Myocyte (in vitro differentiated cells): ENCODE data around the gene LAMTOR1. TPM values are rescaled to one million over a fixed set of nuclear protein-coding genes. Genes with fewer than 3 reads are reported as not detected.

Experiments used
- DNase-seq: peaks from one replicate; pipeline ENCODE4 v3.0.0-alpha.2; 2012; ENCODE audit warnings: low read depth
- total RNA-seq: library from RNA; depleted of rRNA; stranded (reverse); fragments of >200 nt; gene quantifications from 2 replicates; pipeline ENCODE4 v1.2.3, GENCODE V29; 2014

The LAMTOR1 gene
- total RNA-seq, 1 donor from 2014 or later, result 118 TPM

- DNase-seq, result no peak
Measured at GRCh38 chr11:72081821-72082453, 21.2 kb downstream of the LAMTOR1 start.

- no peak for DNase-seq
Measured at GRCh38 chr11:72081184-72081644, 21.9 kb downstream of the LAMTOR1 start.

- DNase-seq, result peak; percentile 100
Measured at GRCh38 chr11:72080326-72081183, 22.5 kb downstream of the LAMTOR1 start, which contains the start of the genes LRRC51 and NUMA1. Gene LRRC51, plus strand, starts transcription at chr11:72080850. Its CDS starts 8,234 bp downstream, at chr11:72089084. Gene NUMA1, minus strand, starts transcription at chr11:72080542. Its CDS starts 44,599 bp downstream, at chr11:72035943.

- no peak for DNase-seq
Measured at GRCh38 chr11:72079819-72080325, 23.2 kb downstream of the LAMTOR1 start.

- no peak for DNase-seq
Measured at GRCh38 chr11:72078477-72078876, 24.6 kb downstream of the LAMTOR1 start.

GRCh38 chr11:72075756-72076155, 27.3 kb downstream of the LAMTOR1 start:
- DNase-seq, result no peak

GRCh38 chr11:72075109-72075508, 28.0 kb downstream of the LAMTOR1 start:
- DNase-seq, result no peak

GRCh38 chr11:72072348-72072747, 30.7 kb downstream of the LAMTOR1 start:
- DNase-seq, result peak; percentile 48

GRCh38 chr11:72070491-72070890, 32.6 kb downstream of the LAMTOR1 start:
- no peak for DNase-seq

- DNase-seq, result peak; percentile 86
Measured at GRCh38 chr11:72069787-72070251, 33.3 kb downstream of the LAMTOR1 start.

GRCh38 chr11:72069200-72069599, 33.9 kb downstream of the LAMTOR1 start:
- no peak for DNase-seq

GRCh38 chr11:72067676-72068075, 35.4 kb downstream of the LAMTOR1 start:
- no peak for DNase-seq

GRCh38 chr11:72067266-72067665, 35.8 kb downstream of the LAMTOR1 start:
- no peak for DNase-seq

GRCh38 chr11:72066855-72067254, 36.2 kb downstream of the LAMTOR1 start:
- no peak for DNase-seq

GRCh38 chr11:72061739-72062396, 41.2 kb downstream of the LAMTOR1 start:
- no peak for DNase-seq

GRCh38 chr11:72058416-72059034, 44.6 kb downstream of the LAMTOR1 start:
- peak; percentile 83 for DNase-seq

GRCh38 chr11:72048766-72049460, 54.2 kb downstream of the LAMTOR1 start:
- DNase-seq, result no peak
